NCI-H1105 (cell line): ENCODE measurements around the gene MCC.

Experiments
- DNase-seq: peaks from one replicate; lab custom pipeline; 2025; lab: John Stamatoyannopoulos, UW

The MCC gene

DNA sequence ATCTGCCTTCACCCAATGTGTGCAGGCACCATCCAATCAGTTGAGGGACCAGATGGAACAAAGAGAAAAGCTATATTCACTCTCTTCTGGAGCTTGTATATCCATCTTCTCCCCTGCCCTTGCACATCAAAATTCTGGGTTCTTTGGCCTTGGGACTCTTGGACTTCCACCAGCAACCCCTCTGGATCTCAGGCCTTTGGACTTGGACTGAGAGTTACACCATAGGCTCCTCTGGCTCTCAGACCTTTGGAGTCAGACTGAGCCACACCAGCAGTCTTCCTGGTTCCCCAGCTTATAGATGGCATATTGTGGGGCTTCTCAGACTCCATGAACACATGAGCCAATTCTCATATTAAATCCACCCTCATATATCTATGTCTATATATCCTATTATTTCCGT, 126.6 kb downstream of the MCC start:
- no peak for DNase-seq

DNA sequence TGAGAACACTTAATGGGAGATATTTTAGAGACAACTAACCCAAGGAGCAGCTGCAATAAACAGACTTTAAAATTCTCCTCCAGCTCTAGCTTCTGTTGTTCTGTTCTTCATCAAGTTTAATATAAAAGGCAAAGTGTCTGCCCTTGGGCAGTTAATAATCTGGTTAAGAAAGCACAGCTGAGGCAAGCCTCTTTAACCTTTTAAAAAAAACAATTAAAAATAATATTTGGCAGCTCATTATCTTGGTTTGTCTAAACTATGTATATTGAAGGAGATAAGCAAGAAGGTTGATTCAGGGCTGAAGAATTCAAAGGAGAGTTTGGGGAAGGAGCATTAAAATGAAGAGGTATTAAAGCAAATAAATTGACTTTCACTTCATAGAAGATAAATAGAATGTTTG, 128.8 kb downstream of the MCC start:
- DNase-seq = no peak

DNA sequence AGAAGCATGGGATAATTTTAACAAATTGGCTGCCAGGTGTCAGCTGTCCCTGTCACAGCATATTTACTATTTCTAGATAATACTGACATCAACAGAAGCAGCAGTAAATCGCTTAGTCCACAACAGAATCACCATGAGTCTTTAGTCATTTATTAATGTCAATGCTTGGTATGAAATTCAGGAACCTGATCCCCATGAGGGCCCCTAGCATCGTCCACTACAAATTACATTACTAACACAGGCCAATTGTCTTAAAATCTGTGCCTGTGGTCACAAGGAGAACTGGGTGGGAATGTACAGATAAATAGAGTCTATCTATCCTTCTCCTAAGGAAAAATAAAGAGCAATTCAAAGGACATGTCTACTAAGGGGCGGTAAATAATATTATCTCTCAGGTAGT, 129.6 kb downstream of the MCC start:
- DNase-seq = no peak

DNA sequence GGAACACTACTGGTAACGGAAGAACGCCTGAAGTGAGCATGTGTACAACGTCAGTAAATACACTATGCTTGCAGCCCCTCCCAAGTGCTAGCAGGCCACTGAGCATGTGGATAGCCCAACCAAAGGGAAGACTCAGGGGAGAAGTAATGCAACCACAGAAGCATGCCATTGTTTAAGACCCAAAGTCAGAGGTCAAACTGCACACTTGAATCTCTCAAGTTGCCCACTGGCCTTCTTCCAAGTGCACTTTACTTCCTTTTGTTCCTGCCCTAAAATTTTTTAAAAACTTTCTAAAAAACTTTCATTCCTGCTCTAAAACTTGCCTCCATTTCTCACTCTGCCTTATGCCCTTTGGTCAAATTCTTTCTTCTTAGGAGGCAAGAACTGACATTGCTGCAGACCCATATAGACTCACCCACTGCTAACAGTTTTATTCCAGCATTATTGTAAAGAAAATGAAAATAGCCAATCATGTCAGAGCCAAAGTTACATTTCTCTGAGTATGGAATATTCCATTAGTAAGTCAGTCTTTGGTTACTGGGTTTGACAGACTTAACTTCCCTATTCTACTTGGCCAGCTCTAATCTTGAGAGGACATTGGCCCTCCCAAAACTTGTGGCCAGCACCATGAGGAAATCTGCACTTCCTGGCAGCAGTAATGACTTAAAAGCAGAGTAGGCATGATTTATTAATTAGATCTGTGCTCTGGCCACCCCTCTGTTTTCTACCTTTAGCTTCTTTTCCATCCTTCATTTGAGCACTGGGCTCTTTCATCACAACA, 130.4 kb downstream of the MCC start:
- DNase-seq = no peak

DNA sequence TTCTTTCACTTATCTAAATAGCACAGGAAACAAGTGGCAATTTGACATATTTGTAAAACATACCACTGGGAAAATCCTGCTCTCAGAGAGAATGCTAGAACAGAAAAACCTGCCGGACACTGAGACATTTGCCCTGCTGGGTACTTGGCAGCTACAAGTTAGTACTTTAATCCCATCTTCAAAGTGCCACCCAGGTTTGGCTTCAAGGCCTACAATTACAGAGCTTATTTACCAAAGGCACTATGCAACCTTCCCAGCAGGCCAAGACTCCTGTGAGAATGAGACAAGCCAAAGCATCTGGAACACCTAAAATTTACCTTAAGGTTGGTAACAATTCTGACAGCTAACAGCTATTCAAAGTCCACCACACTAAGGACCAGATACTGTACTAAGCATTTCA, 131.8 kb downstream of the MCC start:
- DNase-seq = no peak

DNA sequence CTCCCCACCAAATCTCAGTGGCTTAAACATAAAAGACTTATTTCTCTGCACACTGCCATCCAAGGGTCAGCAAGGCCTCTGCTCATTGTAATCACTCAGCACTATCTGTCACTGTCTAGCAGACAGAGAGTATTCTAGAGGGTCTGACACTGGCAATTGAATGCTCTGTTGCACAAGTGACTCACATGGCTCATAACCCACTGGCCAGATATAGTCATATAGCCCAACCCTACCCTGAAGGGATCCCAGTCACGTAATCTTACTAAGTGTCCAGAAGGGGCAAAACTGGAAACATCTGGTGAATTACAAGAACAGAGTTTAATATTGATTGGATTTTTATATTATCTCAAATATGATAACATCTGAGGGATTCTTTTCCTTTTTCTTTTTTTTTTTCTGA, 134.2 kb downstream of the MCC start:
- DNase-seq = no peak

DNA sequence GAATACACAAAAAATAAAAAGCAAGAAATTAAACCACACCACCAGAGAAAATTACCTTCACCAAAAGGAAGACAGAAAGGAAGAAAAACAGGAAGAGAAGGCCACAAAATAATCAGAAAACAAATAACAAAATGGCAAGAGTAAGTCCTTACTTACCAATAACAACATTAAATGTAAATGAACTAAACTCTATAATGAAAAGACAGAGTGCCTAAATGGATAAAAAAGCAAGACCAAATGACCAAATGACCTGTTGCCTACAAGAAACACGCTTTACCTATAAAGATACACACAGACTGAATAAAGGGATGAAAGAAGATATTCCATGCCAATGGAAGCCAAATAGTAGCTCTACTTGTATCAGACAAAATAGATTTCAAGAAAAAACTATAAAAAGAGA, 140.7 kb downstream of the MCC start:
- no peak for DNase-seq

DNA sequence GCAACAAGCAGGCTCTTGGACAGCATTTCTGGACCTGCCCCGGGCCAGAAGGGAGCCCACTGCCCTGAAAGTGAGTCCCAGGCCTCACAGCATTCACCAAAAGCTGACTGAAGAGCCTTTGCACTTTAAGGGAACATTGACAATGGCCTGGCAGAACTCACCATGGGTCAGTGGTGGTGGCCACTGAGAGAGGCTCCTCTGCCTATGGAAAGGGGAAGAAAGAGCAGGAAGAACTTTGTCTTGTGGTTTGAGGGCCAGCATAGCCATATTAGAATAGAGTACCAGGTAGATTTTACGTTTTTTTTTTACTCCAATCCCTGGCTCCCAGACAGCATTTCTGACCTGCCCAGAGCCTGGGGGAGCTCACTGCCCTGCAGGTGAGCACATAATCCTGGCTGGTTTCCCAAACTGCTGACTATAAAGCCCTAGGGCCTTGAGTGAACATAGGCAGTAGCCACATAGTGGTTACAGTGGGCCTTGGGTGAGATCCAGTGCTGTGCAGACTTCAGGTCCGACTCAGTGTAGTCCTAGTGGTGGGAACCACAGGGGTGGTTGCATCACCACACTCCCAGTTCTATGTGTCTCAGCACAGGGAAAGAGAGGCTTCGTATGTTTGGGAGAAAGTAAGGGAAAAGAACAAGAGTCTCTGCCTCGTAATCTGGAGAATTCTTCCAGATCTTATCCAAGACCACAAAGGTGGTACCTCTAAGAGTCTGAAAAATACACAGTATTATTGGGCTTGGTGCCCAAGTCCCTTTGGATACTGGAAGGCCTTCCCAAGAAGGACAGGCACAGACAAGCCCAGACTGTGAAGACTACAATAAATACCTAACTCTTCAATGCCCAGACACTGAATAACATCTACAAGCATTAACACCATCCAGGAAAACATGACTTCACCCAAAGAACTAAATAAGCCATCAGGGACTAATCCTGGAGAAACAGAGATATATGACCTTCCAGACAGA, 143.0 kb downstream of the MCC start:
- DNase-seq = no peak

DNA sequence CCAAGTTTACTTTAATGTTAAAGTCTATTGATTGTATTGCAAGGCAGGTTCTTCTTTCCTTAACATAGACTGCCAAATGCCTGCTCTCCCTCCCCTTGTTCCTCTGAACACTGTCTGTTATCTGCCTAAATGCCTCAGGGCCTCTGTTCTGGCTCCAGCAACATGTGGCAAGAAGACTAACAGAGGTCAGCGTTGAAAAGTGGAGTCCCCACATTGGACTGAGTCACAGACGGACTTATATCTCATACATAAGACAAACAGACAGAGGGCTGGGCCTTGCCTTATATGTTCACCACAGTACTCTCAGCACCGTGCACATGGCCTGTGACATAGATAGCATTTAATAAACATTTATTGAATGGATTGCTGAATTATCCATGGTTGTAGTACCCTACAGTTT, 144.9 kb downstream of the MCC start:
- DNase-seq = no peak

DNA sequence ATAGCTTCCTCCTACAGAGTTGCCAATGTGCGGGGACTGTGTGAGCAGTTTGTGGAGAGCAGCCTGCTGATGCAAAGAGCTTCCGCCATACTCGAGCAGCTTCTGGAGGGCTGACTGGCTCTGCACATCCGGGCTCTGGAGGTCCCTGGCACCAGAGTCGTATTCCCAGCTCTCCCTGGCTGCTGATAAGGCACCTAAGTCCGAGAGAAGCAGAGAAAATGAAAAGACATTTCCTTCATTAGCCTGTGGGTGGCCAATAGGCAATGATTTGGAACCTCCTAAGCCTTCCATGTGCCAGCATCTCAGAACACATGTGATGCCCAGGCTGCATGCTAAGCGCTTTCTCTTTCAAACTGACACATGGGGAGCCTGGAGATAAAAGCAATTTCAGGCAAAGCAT, 147.7 kb downstream of the MCC start:
- DNase-seq = no peak

DNA sequence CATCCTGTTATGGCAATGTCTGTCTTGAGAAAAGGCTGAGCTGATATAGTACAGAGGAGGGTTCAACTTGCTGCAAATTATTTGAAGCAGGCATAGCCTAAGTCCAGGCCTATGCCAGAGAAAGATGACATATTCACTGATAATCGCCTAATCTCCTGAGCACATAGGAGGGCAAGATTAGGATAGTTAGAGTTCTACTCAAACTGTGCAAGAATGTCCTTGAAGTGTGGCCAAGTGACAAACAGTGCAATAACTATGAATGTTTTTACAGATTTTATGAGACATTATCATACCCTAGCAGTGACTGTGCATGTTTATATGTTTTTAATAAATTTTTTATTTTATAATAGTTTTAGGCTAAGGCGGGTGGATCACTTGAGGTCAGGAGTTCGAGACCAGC, 149.6 kb downstream of the MCC start:
- DNase-seq = no peak

DNA sequence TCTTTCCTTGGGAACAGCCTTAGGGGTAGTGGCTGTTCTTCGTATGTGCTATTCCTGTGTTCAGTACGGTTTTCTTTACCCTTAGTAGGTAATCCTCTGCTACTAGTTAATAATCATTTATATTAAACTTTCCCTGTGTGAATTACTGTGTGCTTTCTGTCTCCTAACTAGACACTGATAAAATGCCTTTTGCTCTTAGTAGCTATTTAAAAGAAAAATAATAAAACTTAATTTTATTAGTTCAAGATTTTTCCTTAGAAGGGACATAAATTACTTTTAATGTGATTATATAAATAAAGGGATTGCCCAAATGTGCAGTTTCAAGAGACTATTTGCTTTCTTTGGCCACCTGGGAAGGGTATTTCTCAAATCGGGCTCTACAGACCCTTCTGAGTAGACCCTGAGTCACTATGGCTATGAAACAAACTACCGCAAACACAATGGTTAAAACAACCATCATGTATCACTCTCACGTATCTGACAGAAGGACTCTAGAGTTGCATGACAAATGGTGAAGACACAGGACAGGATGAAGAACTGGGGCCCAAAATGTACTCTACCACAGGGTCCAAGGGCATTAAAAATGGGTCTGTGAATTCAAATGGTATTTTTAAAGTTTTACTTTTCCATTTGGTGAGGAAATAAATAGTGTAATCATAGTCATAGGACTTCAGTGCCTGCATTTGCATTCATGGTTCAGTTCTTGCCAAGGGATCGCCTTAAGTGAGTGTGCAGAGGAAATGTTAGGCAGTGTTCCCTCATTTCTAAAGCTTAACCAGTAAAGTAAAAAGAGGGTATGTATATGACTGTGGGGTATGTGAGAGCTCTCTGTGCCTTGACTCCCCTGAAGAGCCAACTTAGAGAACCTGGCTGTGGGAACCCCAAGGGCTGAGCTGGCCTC, 150.5 kb downstream of the MCC start:
- DNase-seq = no peak

DNA sequence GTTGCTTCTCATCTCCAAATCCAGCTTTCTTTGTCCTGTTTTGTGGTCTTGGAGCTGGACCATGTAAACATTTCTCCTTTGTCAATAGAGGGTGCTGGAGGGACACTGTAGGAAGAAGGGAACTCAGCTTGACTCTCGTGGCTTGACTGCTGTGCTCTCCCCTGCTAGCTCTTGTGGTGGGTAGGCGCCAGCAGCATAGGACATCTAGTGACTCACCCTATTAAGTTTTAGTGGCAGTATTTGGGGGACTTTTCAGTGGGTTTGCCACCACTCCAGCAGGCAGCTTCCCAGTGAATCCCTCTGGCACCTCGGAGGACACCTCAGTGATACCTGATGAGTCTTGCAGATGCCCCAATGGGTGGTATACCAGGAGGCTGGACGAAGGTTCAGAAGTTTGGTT, 151.3 kb downstream of the MCC start:
- DNase-seq = no peak

DNA sequence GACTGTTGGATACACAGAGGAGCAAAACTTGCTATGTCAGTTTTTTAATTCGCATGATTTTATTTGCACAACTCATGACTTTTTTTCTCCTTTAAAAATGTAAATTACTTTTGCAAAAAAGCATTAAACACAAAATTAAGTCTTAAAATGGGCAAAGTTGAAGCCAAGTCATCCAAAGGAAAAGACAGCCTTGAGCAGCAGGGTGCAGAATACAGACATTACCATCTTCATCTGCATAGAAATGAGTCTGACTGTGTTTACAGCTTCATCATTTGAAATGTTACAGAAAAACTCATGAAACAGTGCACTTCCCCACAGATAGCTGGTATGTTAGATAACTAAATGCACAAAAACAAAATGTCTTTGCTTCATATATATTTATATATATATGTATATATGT, 154.8 kb downstream of the MCC start:
- no peak for DNase-seq

DNA sequence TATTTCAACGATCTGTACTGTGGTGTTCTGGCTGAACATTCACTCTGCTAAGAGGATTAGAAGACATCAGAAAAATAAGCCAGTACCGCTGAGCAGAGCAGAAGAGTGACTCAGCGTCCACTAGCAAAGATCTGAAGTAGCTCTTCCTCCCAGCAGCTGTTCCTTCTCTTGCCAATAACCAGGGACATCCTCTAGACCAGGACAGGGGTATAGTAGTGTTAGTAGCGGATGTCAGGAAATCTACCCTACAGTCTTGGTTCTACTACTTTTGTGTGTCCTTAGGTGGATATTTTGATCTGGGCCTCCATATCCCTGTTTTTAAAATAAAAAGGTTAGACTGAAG, 157.1 kb downstream of the MCC start:
- DNase-seq = no peak

DNA sequence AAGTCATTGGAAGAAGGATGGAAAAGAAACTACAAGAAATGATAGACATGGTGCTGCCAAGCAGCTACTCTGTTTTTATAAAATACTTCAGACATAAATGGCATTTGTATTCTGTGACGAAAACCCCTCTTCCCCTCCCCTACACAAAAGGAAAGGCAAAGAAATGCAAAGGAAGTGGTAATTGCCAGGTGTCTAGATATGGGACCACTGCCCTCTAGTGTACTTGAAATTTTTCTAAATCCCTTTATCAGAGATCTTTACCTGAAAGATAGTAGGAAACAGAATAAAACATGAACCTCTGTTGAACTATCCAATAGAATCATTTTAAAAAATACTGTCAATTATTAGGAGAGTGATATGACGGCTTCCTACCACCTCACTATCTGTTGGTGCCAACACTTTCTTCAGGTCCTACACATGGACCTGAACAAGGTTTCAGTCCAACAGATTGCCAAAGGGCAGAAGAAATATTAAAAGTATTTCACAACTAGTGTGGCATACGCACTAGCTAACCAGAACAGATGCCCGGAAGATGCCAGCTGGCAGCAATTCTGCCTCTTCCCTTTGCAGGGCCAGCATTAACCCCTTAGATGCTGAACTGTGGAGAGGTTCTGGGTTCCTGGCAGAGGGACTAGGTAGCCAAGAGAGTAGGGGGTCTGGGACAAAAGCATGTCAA, 157.6 kb downstream of the MCC start:
- DNase-seq = no peak

DNA sequence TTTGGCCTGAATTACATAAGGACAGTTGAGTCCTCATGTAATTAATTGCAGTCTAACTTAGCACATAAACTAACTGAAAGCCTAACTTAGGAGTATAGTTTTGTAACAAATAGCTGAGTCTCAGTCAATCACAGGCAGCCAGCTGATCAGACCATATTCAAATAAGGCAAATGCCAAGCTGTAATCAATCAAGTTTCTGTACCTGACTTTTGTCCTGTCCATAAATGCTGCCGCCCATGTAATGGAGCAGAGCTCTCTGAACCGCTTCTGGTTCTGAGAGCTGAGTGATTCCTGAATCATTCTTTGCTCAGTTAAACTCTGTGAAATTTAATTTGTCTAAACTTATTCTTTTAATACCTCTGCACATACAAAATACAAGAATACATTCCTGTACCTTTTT, 158.3 kb downstream of the MCC start:
- DNase-seq = no peak

DNA sequence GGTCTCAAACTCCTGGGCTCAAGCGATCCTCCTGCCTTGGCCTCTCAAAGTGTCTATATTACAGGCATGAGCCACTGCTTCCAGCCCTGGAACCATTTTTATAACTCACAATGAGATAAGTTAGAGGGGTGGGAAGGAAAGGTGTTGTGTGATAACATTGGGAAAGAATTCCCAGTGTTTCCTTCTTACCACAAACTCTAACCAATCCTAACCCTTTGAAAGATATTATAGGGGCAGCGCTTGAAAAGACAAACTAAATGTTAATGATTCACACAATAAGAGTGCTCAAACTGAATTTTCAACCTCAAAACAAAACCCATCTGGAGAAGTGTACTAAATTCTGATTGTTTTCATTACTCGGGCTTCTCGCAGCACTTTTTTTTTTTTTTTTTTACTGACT, 163.2 kb downstream of the MCC start:
- no peak for DNase-seq

DNA sequence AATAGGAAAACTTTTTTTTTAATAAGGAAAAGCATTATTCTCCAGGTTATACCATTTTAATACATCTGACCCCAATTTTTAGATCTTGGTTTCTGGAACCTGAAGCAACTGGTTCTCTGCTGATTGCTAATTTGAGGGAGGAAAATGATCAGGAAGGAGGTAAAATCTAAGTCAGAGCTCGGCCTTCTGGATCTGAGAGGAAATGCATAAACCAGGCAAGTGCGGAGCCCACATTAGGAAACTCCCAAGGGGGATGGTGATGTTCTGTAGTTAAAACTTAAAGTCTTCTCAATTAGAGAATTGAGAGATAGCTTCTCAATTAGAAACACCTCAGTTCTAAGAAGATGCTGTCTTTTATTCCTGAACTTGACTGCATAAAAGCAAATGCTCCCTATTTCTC, 167.0 kb downstream of the MCC start:
- no peak for DNase-seq

DNA sequence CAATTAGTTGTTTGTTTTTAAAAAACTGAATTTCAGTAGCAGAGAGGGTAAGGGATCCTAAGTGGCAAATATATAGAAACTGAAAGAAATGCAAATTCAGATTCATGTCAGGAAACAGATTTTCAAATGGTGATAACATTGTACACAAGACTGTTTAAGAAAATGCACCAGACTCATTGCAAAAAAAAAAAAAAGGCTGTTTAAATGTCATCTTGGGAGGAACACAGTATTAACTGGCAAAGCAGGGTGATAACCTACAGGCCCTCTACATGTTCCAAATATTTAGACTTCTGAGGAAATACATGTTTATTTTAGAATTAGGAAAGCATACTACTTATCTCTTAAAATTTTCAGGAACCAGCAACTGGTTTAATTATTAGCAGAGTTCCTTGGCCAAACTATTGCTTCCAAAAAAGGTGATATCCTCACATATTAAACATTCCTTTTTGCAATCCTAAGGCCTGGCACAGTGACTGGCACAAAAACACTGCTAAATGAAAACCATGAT, 167.9 kb downstream of the MCC start:
- DNase-seq = no peak

DNA sequence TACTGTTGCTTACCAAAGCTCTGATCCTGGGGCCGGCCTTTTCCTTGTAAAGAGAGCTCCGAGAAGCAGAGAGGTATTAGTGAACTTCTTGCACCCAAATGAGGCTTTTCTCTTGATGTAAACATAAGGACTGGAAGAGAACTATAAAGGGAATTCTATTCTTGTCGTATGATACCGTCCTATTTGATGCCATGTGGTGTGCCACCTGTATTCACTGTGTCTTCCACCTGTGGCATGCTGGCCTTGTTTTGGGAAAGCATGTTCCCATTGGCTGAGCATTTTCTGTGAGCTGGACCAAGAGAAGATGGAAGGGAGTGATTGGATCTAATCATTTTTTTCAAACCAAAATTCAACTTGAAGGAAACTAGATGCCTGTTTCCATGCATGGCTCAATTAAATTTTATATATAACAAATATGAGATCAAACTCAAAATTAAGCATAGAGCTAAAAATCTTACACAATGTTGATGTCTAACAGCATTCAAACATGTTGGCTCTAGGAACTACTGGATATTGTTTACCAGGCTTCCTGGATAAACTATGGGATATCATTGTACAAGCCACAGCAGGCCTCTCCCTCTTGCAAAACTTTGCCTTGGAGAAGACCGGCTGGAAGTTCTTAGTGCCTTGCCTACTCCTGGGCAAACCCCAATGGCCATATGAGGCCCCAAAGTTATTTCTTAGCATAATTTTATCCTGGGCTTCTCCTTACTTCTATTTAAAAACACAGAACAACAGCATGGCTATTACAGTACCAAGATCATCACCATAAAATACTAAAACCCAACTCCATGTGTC, 168.8 kb downstream of the MCC start:
- no peak for DNase-seq
